ENCODE results near the gene BLTP2. TPM values are rescaled to one million over a fixed set of nuclear protein-coding genes. Genes with fewer than 3 reads are reported as not detected.

The BLTP2 gene
- total RNA-seq, 1 donor from 2014 or later: 191 TPM

GRCh38 chr17:28624148-28624547 lies 20.8 kb downstream of the BLTP2 start:
- TF ChIP-seq CTCF (conservative IDR thresholded peaks at IDR 0.05): no peak
- no peaks in the 10 kb centered on the region for H3K4me1 Mint-ChIP-seq
- no peak overlapping the region for H3K27ac Mint-ChIP-seq (ENCODE audit: unreplicated experiment)
- peaks cover 19% of the 10 kb centered on the region for H3K36me3 Mint-ChIP-seq (ENCODE audit: low read depth)
- H3K4me3 Mint-ChIP-seq: no peak overlapping the region
- no peak for DNase-seq (ENCODE audit: low read depth, low spot score)
- H3K27me3 Mint-ChIP-seq (ENCODE audit: low read depth): no peaks in the 10 kb centered on the region
- no peaks in the 10 kb centered on the region for H3K9me3 Mint-ChIP-seq

- H3K27ac Mint-ChIP-seq (ENCODE audit: unreplicated experiment): no peak overlapping the region
- H3K9me3 Mint-ChIP-seq: no peaks in the 10 kb centered on the region
- peaks cover 22% of the 10 kb centered on the region for H3K36me3 Mint-ChIP-seq (ENCODE audit: low read depth)
- no peak overlapping the region for H3K4me3 Mint-ChIP-seq
- H3K27me3 Mint-ChIP-seq (ENCODE audit: low read depth): no peaks in the 10 kb centered on the region
- no peak for DNase-seq (ENCODE audit: low read depth, low spot score)
- TF ChIP-seq CTCF (conservative IDR thresholded peaks at IDR 0.05): no peak
- H3K4me1 Mint-ChIP-seq: no peaks in the 10 kb centered on the region
Observed at GRCh38 chr17:28623696-28624095, 21.3 kb downstream of the BLTP2 start.

DNA sequence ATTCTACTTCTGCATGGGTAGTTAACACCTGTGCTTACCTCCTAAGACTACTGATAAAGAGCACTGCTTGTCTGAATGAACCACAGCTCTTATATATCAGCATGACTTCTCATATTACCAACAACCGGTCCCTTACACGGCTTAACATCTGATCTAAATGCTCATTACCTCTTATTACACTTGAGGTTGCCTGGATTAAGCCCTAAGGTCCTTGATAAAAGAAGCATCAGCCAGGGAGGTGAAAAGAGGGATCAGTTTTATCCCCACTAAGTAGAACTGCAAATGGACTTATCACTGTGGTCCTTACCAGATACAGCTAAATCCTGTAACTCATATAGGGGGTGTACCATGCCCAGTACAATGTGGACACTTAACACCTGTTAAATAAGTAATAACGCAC lies 22.8 kb downstream of the BLTP2 start:
- TF ChIP-seq CTCF (conservative IDR thresholded peaks at IDR 0.05): no peak
- Mint-ChIP-seq H3K27me3 (ENCODE audit: low read depth) (no peaks in the 10 kb centered on the region), H3K4me1 (no peaks in the 10 kb centered on the region), H3K9me3 (no peaks in the 10 kb centered on the region), H3K4me3 (no peak overlapping the region), H3K27ac (ENCODE audit: unreplicated experiment) (no peak overlapping the region), H3K36me3 (ENCODE audit: low read depth) (peaks cover 21% of the 10 kb centered on the region)
- DNase-seq (ENCODE audit: low read depth, low spot score): no peak

DNA sequence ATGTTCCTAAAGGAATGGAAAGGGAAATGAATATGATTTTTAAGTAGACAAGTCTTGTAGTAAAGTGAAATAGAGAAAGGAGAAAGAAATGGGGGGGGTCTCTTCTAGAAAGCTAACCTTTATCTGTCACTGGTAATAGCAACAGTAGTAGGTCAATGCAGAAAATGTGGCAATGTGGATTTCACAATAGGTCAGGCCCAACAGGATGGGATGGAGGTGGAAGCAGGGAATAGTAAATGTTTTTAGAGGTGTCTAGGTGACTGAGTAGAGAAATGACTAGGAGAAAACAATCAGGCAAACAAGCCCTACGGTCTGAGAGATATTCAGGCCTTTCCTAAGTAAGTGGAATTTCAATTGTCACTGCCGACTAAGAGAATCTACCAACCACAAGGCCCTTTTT lies 24.9 kb downstream of the BLTP2 start:
- no peak for TF ChIP-seq CTCF (conservative IDR thresholded peaks at IDR 0.05)
- Mint-ChIP-seq H3K4me1 (no peaks in the 10 kb centered on the region), H3K27me3 (ENCODE audit: low read depth) (no peaks in the 10 kb centered on the region), H3K9me3 (no peaks in the 10 kb centered on the region), H3K27ac (ENCODE audit: unreplicated experiment) (no peak overlapping the region), H3K36me3 (ENCODE audit: low read depth) (peaks cover 27% of the 10 kb centered on the region), H3K4me3 (no peak overlapping the region)
- DNase-seq (ENCODE audit: low read depth, low spot score): no peak

- no peak overlapping the region for H3K4me3 Mint-ChIP-seq
- H3K27ac Mint-ChIP-seq (ENCODE audit: unreplicated experiment): no peak overlapping the region
- DNase-seq (ENCODE audit: low read depth, low spot score): no peak
- H3K36me3 Mint-ChIP-seq (ENCODE audit: low read depth): peaks cover 27% of the 10 kb centered on the region
- TF ChIP-seq CTCF (conservative IDR thresholded peaks at IDR 0.05): no peak
- H3K9me3 Mint-ChIP-seq: no peaks in the 10 kb centered on the region
- H3K4me1 Mint-ChIP-seq: no peaks in the 10 kb centered on the region
- no peaks in the 10 kb centered on the region for H3K27me3 Mint-ChIP-seq (ENCODE audit: low read depth)
Observed at GRCh38 chr17:28618464-28618863, 26.5 kb downstream of the BLTP2 start.

GRCh38 chr17:28616281-28616680 lies 28.7 kb downstream of the BLTP2 start:
- H3K9me3 Mint-ChIP-seq: no peaks in the 10 kb centered on the region
- DNase-seq (ENCODE audit: low read depth, low spot score): no peak
- no peak for TF ChIP-seq CTCF (conservative IDR thresholded peaks at IDR 0.05)
- H3K27ac Mint-ChIP-seq (ENCODE audit: unreplicated experiment): no peak overlapping the region
- H3K27me3 Mint-ChIP-seq (ENCODE audit: low read depth): no peaks in the 10 kb centered on the region
- H3K4me3 Mint-ChIP-seq: no peak overlapping the region
- peaks cover 20% of the 10 kb centered on the region for H3K36me3 Mint-ChIP-seq (ENCODE audit: low read depth)
- H3K4me1 Mint-ChIP-seq: peaks cover 5% of the 10 kb centered on the region

Data from neural crest cell (in vitro differentiated cells).